LNCaP clone FGC (cell line): Measurements from ENCODE around the gene FRMD4A.

Source experiments
- DNase-seq: peaks from one replicate; pipeline ENCODE4 v3.0.0-alpha.2; 2011; ENCODE audit warnings: low read depth
- H3K4me3 ChIP-seq: 2 replicates; pipeline ENCODE4 v1.5.1; 2011; ENCODE audit warnings: mild to moderate bottlenecking, low read depth, low read length, control low read depth
- TF ChIP-seq, protein P1 (sequence below): IDR thresholded peaks from 2 replicates; pipeline ENCODE4 v1.5.1; 2012; ENCODE audit warnings: mild to moderate bottlenecking; ENCODE audit not compliant: control insufficient read depth, insufficient read depth; ENCODE audit errors: extremely low read depth

FRMD4A gene

DNA sequence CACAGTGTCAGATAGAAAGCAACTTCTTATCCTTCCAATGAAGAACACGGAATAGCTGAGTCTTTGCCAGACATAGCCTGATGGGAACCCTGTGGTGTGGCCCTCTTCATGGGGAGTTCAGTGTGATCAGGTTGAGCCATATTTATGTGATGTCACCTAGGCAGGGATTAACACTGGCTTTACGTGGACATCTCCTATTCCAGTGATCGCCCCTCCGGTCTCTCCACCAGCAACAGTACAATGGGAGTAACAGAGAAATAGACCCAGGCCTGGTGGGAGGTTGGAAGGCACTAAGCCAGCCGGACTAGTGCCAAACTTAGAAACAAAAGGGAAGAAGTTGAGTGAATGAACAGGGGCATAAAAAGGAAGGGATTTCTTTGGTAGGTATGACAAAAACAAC, 385.9 kb downstream of the FRMD4A start:
- no peak overlapping the region for H3K4me3 ChIP-seq
- DNase-seq: no peak
- TF ChIP-seq, protein P1, sequence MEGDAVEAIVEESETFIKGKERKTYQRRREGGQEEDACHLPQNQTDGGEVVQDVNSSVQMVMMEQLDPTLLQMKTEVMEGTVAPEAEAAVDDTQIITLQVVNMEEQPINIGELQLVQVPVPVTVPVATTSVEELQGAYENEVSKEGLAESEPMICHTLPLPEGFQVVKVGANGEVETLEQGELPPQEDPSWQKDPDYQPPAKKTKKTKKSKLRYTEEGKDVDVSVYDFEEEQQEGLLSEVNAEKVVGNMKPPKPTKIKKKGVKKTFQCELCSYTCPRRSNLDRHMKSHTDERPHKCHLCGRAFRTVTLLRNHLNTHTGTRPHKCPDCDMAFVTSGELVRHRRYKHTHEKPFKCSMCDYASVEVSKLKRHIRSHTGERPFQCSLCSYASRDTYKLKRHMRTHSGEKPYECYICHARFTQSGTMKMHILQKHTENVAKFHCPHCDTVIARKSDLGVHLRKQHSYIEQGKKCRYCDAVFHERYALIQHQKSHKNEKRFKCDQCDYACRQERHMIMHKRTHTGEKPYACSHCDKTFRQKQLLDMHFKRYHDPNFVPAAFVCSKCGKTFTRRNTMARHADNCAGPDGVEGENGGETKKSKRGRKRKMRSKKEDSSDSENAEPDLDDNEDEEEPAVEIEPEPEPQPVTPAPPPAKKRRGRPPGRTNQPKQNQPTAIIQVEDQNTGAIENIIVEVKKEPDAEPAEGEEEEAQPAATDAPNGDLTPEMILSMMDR: no peak

GRCh38 chr10:13943735-13944398, 386.9 kb downstream of the FRMD4A start:
- no peak overlapping the region for H3K4me3 ChIP-seq
- TF ChIP-seq, protein P1: no peak
- DNase-seq: no peak

GRCh38 chr10:13942035-13942434, 388.7 kb downstream of the FRMD4A start:
- TF ChIP-seq, protein P1: no peak
- no peak for DNase-seq
- no peak overlapping the region for H3K4me3 ChIP-seq

DNA sequence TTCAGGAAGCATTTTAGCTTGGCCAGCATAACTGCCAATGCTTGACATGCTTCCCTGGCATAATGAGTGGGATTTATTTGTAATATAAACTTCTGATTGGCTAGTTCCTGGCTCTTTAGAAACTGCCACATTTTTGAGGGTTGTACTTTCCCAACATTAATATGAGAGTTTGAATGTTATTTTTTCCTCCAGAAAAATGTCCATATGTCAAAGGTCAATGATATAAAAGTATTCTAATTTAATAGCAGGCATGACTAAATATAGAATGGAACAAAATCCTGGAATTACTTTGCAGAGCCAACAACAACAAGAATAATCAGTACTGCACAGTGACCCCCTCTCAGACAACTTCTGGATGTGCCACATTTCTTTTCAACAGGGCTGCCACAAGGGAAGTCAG, 391.3 kb downstream of the FRMD4A start:
- TF ChIP-seq, protein P1: no peak
- H3K4me3 ChIP-seq: no peak overlapping the region
- no peak for DNase-seq

GRCh38 chr10:13938950-13939349, 391.8 kb downstream of the FRMD4A start:
- TF ChIP-seq, protein P1: no peak
- DNase-seq: no peak
- no peak overlapping the region for H3K4me3 ChIP-seq

GRCh38 chr10:13936826-13937225, 393.9 kb downstream of the FRMD4A start:
- H3K4me3 ChIP-seq: no peak overlapping the region
- TF ChIP-seq, protein P1: no peak
- no peak for DNase-seq

- DNase-seq: no peak
These were observed 400.6 kb downstream of the FRMD4A start for GRCh38 chr10:13930120-13930519.

More at GRCh38 chr10:13930120-13930519, 400.6 kb downstream of the FRMD4A start:
- no peak overlapping the region for H3K4me3 ChIP-seq
- TF ChIP-seq, protein P1: no peak
